Spinal cord (tissue), 10 donors: Measurements from ENCODE around the gene BDNF. TPM values are rescaled to one million over a fixed set of nuclear protein-coding genes. Genes with fewer than 3 reads are reported as not detected.
A peak's percentile ranks its signal among the peaks of the same experiment; 100 is the strongest.
"Not testable (repeated sequence)": the region's sequence is repeated elsewhere in the genome, so short reads cannot be mapped to it uniquely, and the experiment has no call there.

ENCODE experiments used
- DNase-seq, 6 donors: peaks; one replicate each; pipeline versions ENCODE4 v3.0.0 to v3.0.0-alpha.2; 2013 to 2015; ENCODE audit warnings: low spot score in 6 of 6, low read depth in 4 of 6
- H3K27ac ChIP-seq: one replicate; pipeline ENCODE4 v1.5.1; 2013; ENCODE audit warnings: low read depth, low read length, control low read depth
- H3K27me3 ChIP-seq: one replicate; pipeline ENCODE4 v1.6.1; 2013; ENCODE audit warnings: low read length; ENCODE audit not compliant: control insufficient read depth, insufficient read depth
- H3K36me3 ChIP-seq: one replicate; pipeline ENCODE4 v1.6.1; 2013; ENCODE audit warnings: low read length; ENCODE audit not compliant: control insufficient read depth, insufficient read depth
- H3K4me1 ChIP-seq: one replicate; pipeline ENCODE4 v1.6.1; 2013; ENCODE audit warnings: low read length; ENCODE audit not compliant: control insufficient read depth, insufficient read depth
- H3K4me3 ChIP-seq: one replicate; pipeline ENCODE4 v1.5.1; 2013; ENCODE audit warnings: low read depth, low read length, control low read depth
- H3K9me3 ChIP-seq: one replicate; pipeline ENCODE4 v1.6.1; 2013; ENCODE audit warnings: low read length; ENCODE audit not compliant: control insufficient read depth, insufficient read depth
- WGBS: methylation state at CpG from one replicate; pipeline ENCODE4 v1.1.5; 2013; ENCODE audit warnings: missing lambda C conversion rate; ENCODE audit not compliant: insufficient coverage; 5-methylcytosine and 5-hydroxymethylcytosine counted together
- polyA plus RNA-seq, 2 donors: library from polyadenylated mRNA; unstranded; fragments of 120-200 nt; gene quantifications; one replicate each; pipeline ENCODE4 v1.2.1, GENCODE V29; 2013; ENCODE audit not compliant: insufficient read length in 2 of 2
- total RNA-seq, 2 donors: library from RNA; depleted of rRNA in 1 of 2; stranded (reverse); fragments of 120-200 nt in 1 of 2; fragments of >200 nt in 1 of 2; gene quantifications; one replicate each; pipeline versions ENCODE4 v1.2.3 to v1.2.4, GENCODE V29; 2013 to 2014
- donor health status: healthy.

BDNF gene
- total and polyA plus RNA-seq, 4 donors, result 1.9 to 3.5 (median 2.4) TPM

- WGBS, result no CpG with 5 or more reads among the region's 2 CpGs
Measured at GRCh38 chr11:27634776-27635175, 65.5 kb downstream of the BDNF start.

GRCh38 chr11:27634282-27634681 lies 66.0 kb downstream of the BDNF start:
- H3K9me3 ChIP-seq, H3K4me3 ChIP-seq, H3K27me3 ChIP-seq, H3K27ac ChIP-seq, H3K4me1 ChIP-seq, DNase-seq, H3K36me3 ChIP-seq: not testable (repeated sequence)
- WGBS, result 86% methylated on average over 5 of the region's 10 CpGs

More at GRCh38 chr11:27634776-27635175, 65.5 kb downstream of the BDNF start:
- DNase-seq, H3K4me1 ChIP-seq, H3K36me3 ChIP-seq, H3K9me3 ChIP-seq, H3K27me3 ChIP-seq, H3K4me3 ChIP-seq, H3K27ac ChIP-seq: not testable (repeated sequence)

GRCh38 chr11:27629023-27629422 lies 71.2 kb downstream of the BDNF start:
- not testable (repeated sequence) for H3K27me3 ChIP-seq, H3K27ac ChIP-seq, DNase-seq, H3K4me1 ChIP-seq, H3K9me3 ChIP-seq, H3K4me3 ChIP-seq, H3K36me3 ChIP-seq
- WGBS, result 94% methylated on average over 2 of the region's 5 CpGs

- 100% methylated on average over 1 of the region's 1 CpG for WGBS
- H3K36me3 ChIP-seq, result no peaks in the 10 kb centered on the region
- no peak overlapping the region for H3K4me3 ChIP-seq
- no peak overlapping the region for H3K27ac ChIP-seq
- no peaks in the 10 kb centered on the region for H3K4me1 ChIP-seq
- no peaks in the 10 kb centered on the region for H3K9me3 ChIP-seq
- no peak for DNase-seq
- H3K27me3 ChIP-seq, result no peaks in the 10 kb centered on the region
Measured at GRCh38 chr11:27627979-27628378, 72.3 kb downstream of the BDNF start.

- no CpG with 5 or more reads among the region's 4 CpGs for WGBS
- DNase-seq, result no peak
- Histone ChIP-seq H3K36me3 (no peaks in the 10 kb centered on the region), H3K4me1 (no peaks in the 10 kb centered on the region), H3K9me3 (no peaks in the 10 kb centered on the region), H3K27ac (no peak overlapping the region), H3K27me3 (no peaks in the 10 kb centered on the region), H3K4me3 (no peak overlapping the region)
Measured at GRCh38 chr11:27626938-27627586, 73.2 kb downstream of the BDNF start.

GRCh38 chr11:27626269-27626937 lies 73.9 kb downstream of the BDNF start:
- peak in 1 of 6 donors; percentile 55 for DNase-seq
- Histone ChIP-seq H3K27ac (no peak overlapping the region), H3K9me3 (no peaks in the 10 kb centered on the region), H3K4me1 (no peaks in the 10 kb centered on the region), H3K4me3 (no peak overlapping the region), H3K36me3 (no peaks in the 10 kb centered on the region), H3K27me3 (no peaks in the 10 kb centered on the region)
- 7% methylated on average over 2 of the region's 4 CpGs for WGBS

GRCh38 chr11:27625347-27625912 lies 74.8 kb downstream of the BDNF start:
- no peak overlapping the region for H3K4me3 ChIP-seq
- H3K4me1 ChIP-seq, result no peaks in the 10 kb centered on the region
- no peak for DNase-seq
- H3K9me3 ChIP-seq, result no peaks in the 10 kb centered on the region
- H3K27ac ChIP-seq, result no peak overlapping the region
- no peaks in the 10 kb centered on the region for H3K36me3 ChIP-seq
- WGBS, result no CpG with 5 or more reads among the region's 1 CpG
- no peaks in the 10 kb centered on the region for H3K27me3 ChIP-seq

GRCh38 chr11:27623945-27624523 lies 76.2 kb downstream of the BDNF start:
- DNase-seq, result no peak
- no peaks in the 10 kb centered on the region for H3K36me3 ChIP-seq
- 86% methylated on average over 4 of the region's 5 CpGs for WGBS
- H3K9me3 ChIP-seq, result no peaks in the 10 kb centered on the region
- H3K4me3 ChIP-seq, result no peak overlapping the region
- no peaks in the 10 kb centered on the region for H3K4me1 ChIP-seq
- H3K27ac ChIP-seq, result no peak overlapping the region
- H3K27me3 ChIP-seq, result no peaks in the 10 kb centered on the region

- Histone ChIP-seq H3K4me1 (no peaks in the 10 kb centered on the region), H3K4me3 (no peak overlapping the region), H3K36me3 (no peaks in the 10 kb centered on the region), H3K27me3 (no peaks in the 10 kb centered on the region), H3K9me3 (no peaks in the 10 kb centered on the region), H3K27ac (no peak overlapping the region)
- 93% methylated on average over 5 of the region's 6 CpGs for WGBS
- no peak for DNase-seq
Measured at GRCh38 chr11:27622541-27623300, 77.5 kb downstream of the BDNF start.
